PFSK-1 (cell line): ENCODE results near the gene ATP13A2.

ENCODE experiments used
- FOXP2 ChIP-seq: optimal IDR thresholded peaks from 2 replicates; pipeline ENCODE3; 2011; ENCODE audit warnings: borderline replicate concordance, control low read depth, inconsistent platforms; ENCODE audit not compliant: insufficient read depth; ENCODE audit errors: extremely low read length, extremely low read depth
- POLR2AphosphoS5 ChIP-seq: IDR thresholded peaks from 2 replicates; pipeline ENCODE4 v1.6.1; 2012; ENCODE audit warnings: low read depth, mild to moderate bottlenecking, control low read depth, low read length, moderate library complexity
- SIN3A ChIP-seq: IDR thresholded peaks from 2 replicates; pipeline ENCODE4 v1.6.1; 2012; ENCODE audit warnings: mild to moderate bottlenecking, low read length, moderate library complexity, borderline replicate concordance; ENCODE audit not compliant: insufficient read depth
- TAF1 ChIP-seq: IDR thresholded peaks from 2 replicates; pipeline ENCODE4 v1.6.1; 2012; ENCODE audit warnings: low read length, control low read depth, borderline replicate concordance; ENCODE audit not compliant: insufficient read depth
- TF ChIP-seq, protein P1 (sequence below), 2 experiments: IDR thresholded peaks; 2 replicates each; pipeline versions ENCODE4 v1.6.1 to v1.8.0; 2011 to 2012; ENCODE audit warnings: low read depth in 2 of 2, low read length in 2 of 2, control low read depth in 1 of 2, inconsistent platforms in 1 of 2, mild to moderate bottlenecking in 1 of 2, moderate library complexity in 1 of 2; ENCODE audit not compliant: insufficient read depth in 1 of 2

Gene ATP13A2

DNA sequence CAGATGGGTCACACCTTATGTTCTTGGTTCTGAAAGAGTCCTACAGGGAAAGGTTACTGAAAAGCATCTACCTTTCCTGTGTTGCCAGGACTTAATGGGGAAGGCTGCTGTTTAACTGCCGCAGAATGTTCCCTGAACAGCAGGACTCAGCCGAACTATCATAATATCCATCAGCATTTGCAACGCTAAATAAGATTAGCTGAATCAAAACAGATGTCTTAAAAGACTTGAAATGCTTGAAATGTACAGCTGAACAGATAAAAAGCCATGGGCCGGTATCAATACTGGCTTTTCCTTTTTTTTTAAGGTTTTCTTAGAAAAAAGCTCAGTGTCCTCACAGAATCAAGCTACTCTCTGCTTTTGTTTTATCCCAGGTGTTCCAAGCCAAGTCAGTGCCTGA is 19.7 kb upstream of the ATP13A2 start:
- no peak for TF ChIP-seq FOXP2
- TF ChIP-seq, protein P1, sequence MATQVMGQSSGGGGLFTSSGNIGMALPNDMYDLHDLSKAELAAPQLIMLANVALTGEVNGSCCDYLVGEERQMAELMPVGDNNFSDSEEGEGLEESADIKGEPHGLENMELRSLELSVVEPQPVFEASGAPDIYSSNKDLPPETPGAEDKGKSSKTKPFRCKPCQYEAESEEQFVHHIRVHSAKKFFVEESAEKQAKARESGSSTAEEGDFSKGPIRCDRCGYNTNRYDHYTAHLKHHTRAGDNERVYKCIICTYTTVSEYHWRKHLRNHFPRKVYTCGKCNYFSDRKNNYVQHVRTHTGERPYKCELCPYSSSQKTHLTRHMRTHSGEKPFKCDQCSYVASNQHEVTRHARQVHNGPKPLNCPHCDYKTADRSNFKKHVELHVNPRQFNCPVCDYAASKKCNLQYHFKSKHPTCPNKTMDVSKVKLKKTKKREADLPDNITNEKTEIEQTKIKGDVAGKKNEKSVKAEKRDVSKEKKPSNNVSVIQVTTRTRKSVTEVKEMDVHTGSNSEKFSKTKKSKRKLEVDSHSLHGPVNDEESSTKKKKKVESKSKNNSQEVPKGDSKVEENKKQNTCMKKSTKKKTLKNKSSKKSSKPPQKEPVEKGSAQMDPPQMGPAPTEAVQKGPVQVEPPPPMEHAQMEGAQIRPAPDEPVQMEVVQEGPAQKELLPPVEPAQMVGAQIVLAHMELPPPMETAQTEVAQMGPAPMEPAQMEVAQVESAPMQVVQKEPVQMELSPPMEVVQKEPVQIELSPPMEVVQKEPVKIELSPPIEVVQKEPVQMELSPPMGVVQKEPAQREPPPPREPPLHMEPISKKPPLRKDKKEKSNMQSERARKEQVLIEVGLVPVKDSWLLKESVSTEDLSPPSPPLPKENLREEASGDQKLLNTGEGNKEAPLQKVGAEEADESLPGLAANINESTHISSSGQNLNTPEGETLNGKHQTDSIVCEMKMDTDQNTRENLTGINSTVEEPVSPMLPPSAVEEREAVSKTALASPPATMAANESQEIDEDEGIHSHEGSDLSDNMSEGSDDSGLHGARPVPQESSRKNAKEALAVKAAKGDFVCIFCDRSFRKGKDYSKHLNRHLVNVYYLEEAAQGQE (IDR thresholded peaks at IDR 0.05; ENCODE audit: insufficient read depth in 1 of 2, low read depth in 2 of 2, low read length in 2 of 2): no peak
- TF ChIP-seq TAF1: no peak
- no peak for TF ChIP-seq SIN3A
- TF ChIP-seq POLR2AphosphoS5: no peak

GRCh38 chr1:17030206-17030605 is 18.5 kb upstream of the ATP13A2 start:
- TF ChIP-seq TAF1 (no peak), SIN3A (no peak), POLR2AphosphoS5 (no peak), FOXP2 (no peak)
- TF ChIP-seq, protein P1 (IDR thresholded peaks at IDR 0.05; ENCODE audit: insufficient read depth in 1 of 2, low read depth in 2 of 2, low read length in 2 of 2): no peak

DNA sequence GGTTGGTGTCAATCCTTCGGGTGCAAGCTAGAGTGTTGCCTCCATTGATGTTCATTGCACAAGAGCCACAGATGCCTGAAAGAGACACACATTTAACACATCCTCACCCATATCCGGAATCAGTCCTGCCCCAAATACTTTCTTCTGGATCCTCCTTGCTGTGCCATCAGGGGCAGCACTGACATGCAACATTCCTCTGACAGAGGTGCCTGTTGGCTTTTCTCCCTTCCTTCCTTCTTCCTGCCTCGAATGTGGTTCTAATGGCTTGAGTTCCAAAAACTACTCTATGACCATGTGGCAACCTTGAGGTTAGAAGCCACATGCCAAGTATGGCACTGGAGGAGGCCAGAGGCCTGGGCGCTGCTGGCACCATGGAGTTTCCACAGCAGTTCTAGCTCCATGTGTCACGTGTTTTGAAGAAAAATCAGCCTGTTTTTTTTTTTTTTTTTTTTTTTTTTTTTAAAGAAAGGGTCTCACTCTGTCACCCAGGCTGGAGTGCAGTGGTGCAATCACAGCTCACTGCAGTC is 17.0 kb upstream of the ATP13A2 start:
- TF ChIP-seq SIN3A: no peak
- TF ChIP-seq, protein P1 (IDR thresholded peaks at IDR 0.05; ENCODE audit: insufficient read depth in 1 of 2, low read depth in 2 of 2, low read length in 2 of 2): no peak
- no peak for TF ChIP-seq FOXP2
- no peak for TF ChIP-seq TAF1
- TF ChIP-seq POLR2AphosphoS5: no peak

DNA sequence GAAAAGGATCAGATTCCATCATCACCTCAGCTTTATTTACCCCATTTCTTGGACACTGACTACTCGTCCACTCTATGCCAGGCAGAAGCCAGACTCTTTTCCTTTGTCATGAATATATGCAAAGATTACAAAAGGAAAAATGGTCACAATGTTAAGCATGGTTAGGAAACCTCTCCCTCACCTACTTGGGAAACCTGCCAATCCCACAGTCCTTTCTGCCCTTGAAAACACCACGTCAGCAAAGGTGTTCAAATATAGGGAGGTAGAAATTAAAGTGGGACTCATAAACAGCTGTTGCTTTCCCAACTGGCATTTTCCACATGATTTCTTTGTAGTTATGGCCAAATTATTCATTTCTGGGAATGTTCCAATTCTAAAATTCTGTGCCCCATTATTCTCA is 16.2 kb upstream of the ATP13A2 start:
- TF ChIP-seq FOXP2: no peak

GRCh38 chr1:17027403-17027802 is 15.7 kb upstream of the ATP13A2 start:
- TF ChIP-seq POLR2AphosphoS5: no peak
- no peak for TF ChIP-seq SIN3A
- TF ChIP-seq TAF1: no peak
- TF ChIP-seq FOXP2: no peak
- TF ChIP-seq, protein P1 (IDR thresholded peaks at IDR 0.05; ENCODE audit: insufficient read depth in 1 of 2, low read depth in 2 of 2, low read length in 2 of 2): no peak
